K562 (cell line): ENCODE measurements around the gene RBKS. TPM values are rescaled to one million over a fixed set of nuclear protein-coding genes. Genes with fewer than 3 reads are reported as not detected.

Experiments used
- ATAC-seq: fragments of 200-7000 bp; cut with Tn5 transposase; 3 replicates; pipeline ENCODE4 v1.9.1; 2020; ENCODE audit warnings: moderate library complexity
- BruUV-seq: library from RNA; stranded (reverse); fragments of 400-500 nt; replicated peaks from 2 replicates; lab custom pipeline; 2021; lab: Mats Ljungman, UMichigan
- CTCF ChIA-PET: fragments of 300-600 bp; formaldehyde crosslinking; extraction: SDS; loops from one replicate; lab custom pipeline; 2021; ENCODE audit warnings: low intra/inter-chr PET ratio; lab: Yijun Ruan, JAX
- POLR2A ChIA-PET: fragments of 300-600, 350-650 bp; sonication (Branson Sonifier 250); formaldehyde crosslinking; extraction: SDS; loops from one replicate; lab custom pipeline; 2021; ENCODE audit warnings: antibody characterized with exemption, inconsistent platforms; lab: Yijun Ruan, JAX
- DNase-seq, 4 experiments: peaks; one replicate each; pipeline versions ENCODE4 v3.0.0 to v3.0.0-alpha.2; 2011 to 2018; ENCODE audit warnings: low spot score in 3 of 4, mixed read lengths in 3 of 4; ENCODE audit errors: extremely low read depth in 1 of 4
- FAIRE-seq: peaks from 2 replicates; lab custom pipeline; 2011; peaks lifted over from hg19 to GRCh38; lab: Jason Lieb, UNC
- H2AFZ ChIP-seq: 2 replicates; pipeline ENCODE4 v1.6.0; 2011; ENCODE audit warnings: low read depth, low read length, control low read depth, inconsistent platforms
- H3K27ac ChIP-seq: fragments of 200-600 bp; 3 replicates; pipeline ENCODE4 v1.8.0; 2011; ENCODE audit warnings: low read depth, mild to moderate bottlenecking, control low read depth, inconsistent platforms, low read length, moderate library complexity, mixed read lengths; ENCODE audit errors: extremely low read depth
- H3K27me3 ChIP-seq, 2 experiments: fragments of 300-600 bp in 1 of 2; 2 replicates in 1 of 2; 3 replicates in 1 of 2; pipeline versions ENCODE4 v1.6.0 to v1.8.0; 2011; ENCODE audit warnings: inconsistent platforms in 2 of 2, low read length in 2 of 2, mild to moderate bottlenecking in 1 of 2, mixed read lengths in 1 of 2, moderate library complexity in 1 of 2; ENCODE audit not compliant: control insufficient read depth in 2 of 2, insufficient read depth in 2 of 2
- H3K36me3 ChIP-seq: fragments of 300-600 bp; 3 replicates; pipeline ENCODE4 v1.8.0; 2011; ENCODE audit warnings: mild to moderate bottlenecking, low read length, inconsistent platforms; ENCODE audit not compliant: control insufficient read depth, insufficient read depth
- H3K4me1 ChIP-seq, 2 experiments: fragments of 200-600 bp in 1 of 2; replicated peaks in 1 of 2; 2 replicates in 1 of 2; 3 replicates in 1 of 2; pipeline versions ENCODE4 v1.5.1 to v1.8.0; 2011; ENCODE audit warnings: inconsistent platforms in 2 of 2, low read length in 2 of 2, mild to moderate bottlenecking in 1 of 2, mixed read lengths in 1 of 2, moderate library complexity in 1 of 2; ENCODE audit not compliant: control insufficient read depth in 2 of 2, insufficient read depth in 2 of 2
- H3K4me2 ChIP-seq: 2 replicates; pipeline ENCODE4 v1.6.1; 2011; ENCODE audit warnings: low read length, control low read depth, inconsistent platforms, mixed read lengths; ENCODE audit not compliant: insufficient read depth
- H3K4me3 ChIP-seq: fragments of 200-600 bp; sonication (generic), shearing (Covaris generic); 2 replicates; pipeline ENCODE4 v1.5.1; 2016; ENCODE audit warnings: control low read depth, inconsistent platforms
- H3K79me2 ChIP-seq: fragments of 200-600 bp; 3 replicates; pipeline ENCODE4 v1.8.0; 2011; ENCODE audit warnings: low read length, inconsistent platforms; ENCODE audit not compliant: control insufficient read depth, insufficient read depth
- H3K9ac ChIP-seq, 2 experiments: 2 replicates each; pipeline versions ENCODE4 v1.6.0 to v1.6.1; 2011; ENCODE audit warnings: low read depth in 2 of 2, low read length in 2 of 2, control low read depth in 1 of 2, inconsistent platforms in 1 of 2, mild to moderate bottlenecking in 1 of 2, mixed read lengths in 1 of 2; ENCODE audit not compliant: insufficient read depth in 1 of 2
- H3K9me1 ChIP-seq: one replicate; pipeline ENCODE4 v1.6.0; 2011; ENCODE audit warnings: inconsistent platforms, mild to moderate bottlenecking, low read length, moderate library complexity; ENCODE audit not compliant: control insufficient read depth, insufficient read depth
- H3K9me3 ChIP-seq: replicated peaks from 2 replicates; pipeline ENCODE4 v1.5.1; 2011; ENCODE audit warnings: low read depth, low read length, inconsistent platforms; ENCODE audit not compliant: control insufficient read depth, insufficient read depth
- H4K20me1 ChIP-seq: replicated peaks from 2 replicates; pipeline ENCODE4 v1.6.1; 2011; ENCODE audit warnings: low read length, inconsistent platforms, mixed read lengths; ENCODE audit not compliant: control insufficient read depth, insufficient read depth
- ESRRB ChIP-seq: fragments of 250-450 bp; sonication (Bioruptor Pico); IDR thresholded peaks from 2 replicates; pipeline ENCODE4 v1.5.0; 2020; ENCODE audit warnings: mild to moderate bottlenecking, moderate library complexity, borderline replicate concordance
- HNRNPL ChIP-seq: fragments of 200-400 bp; formaldehyde crosslinking; IDR thresholded peaks from 2 replicates; pipeline ENCODE4 v1.6.1; 2017; ENCODE audit warnings: low read depth, mild to moderate bottlenecking, low read length
- KLF6 ChIP-seq: fragments of 250-450 bp; sonication (Bioruptor Pico); IDR thresholded peaks from 2 replicates; pipeline ENCODE4 v1.4.0; 2020; ENCODE audit warnings: mild to moderate bottlenecking, moderate library complexity, borderline replicate concordance
- LCOR ChIP-seq: sonication (generic); formaldehyde crosslinking; IDR thresholded peaks from 2 replicates; pipeline ENCODE4 v1.8.0; 2022; ENCODE audit warnings: mild to moderate bottlenecking, missing genetic modification reagents
- MBD2 ChIP-seq: sonication (generic); IDR thresholded peaks from 2 replicates; pipeline ENCODE4 v1.6.1; 2016; ENCODE audit warnings: low read depth, borderline replicate concordance
- PHF21A ChIP-seq: fragments of 450-650 bp; IDR thresholded peaks from 2 replicates; pipeline ENCODE4 v1.6.1; 2017; ENCODE audit warnings: low read depth, borderline replicate concordance
- PHTF2 ChIP-seq: fragments of 250-450 bp; sonication (Bioruptor Pico); IDR thresholded peaks from 2 replicates; pipeline ENCODE4 v1.5.0; 2021; ENCODE audit warnings: mild to moderate bottlenecking
- RHOXF2B ChIP-seq: fragments of 250-450 bp; sonication (Bioruptor Pico); conservative IDR thresholded peaks from 2 replicates; pipeline ENCODE4 v1.5.1; 2021
- SMARCB1 ChIP-seq: IDR thresholded peaks from 2 replicates; pipeline ENCODE4 v1.6.1; 2011; ENCODE audit warnings: improper control_type of control experiment, low read depth; ENCODE audit not compliant: insufficient read length
- WGBS: fragments of 100-300 bp; shearing (Covaris generic); methylation state at CpG from one replicate; pipeline ENCODE4 v1.1.6; 2016; ENCODE audit warnings: low coverage, mixed read lengths; ENCODE audit not compliant: insufficient coverage; ENCODE audit errors: missing lambda C conversion rate; 5-methylcytosine and 5-hydroxymethylcytosine counted together
- in situ Hi-C: fragments of 300-500 bp; cut with MboI; formaldehyde crosslinking; loops from 4 replicates; pipeline ENCODE4 v1.15.0; 2018; ENCODE audit warnings: inconsistent platforms, mixed read lengths
- intact Hi-C: fragments of 100-400 bp; cut with micrococcal nuclease; formaldehyde crosslinking; loops from 2 replicates; pipeline ENCODE4 v1.14.2; 2022
- polyA plus RNA-seq, 8 experiments: library from polyadenylated mRNA; depleted of rRNA in 4 of 8; stranded (reverse) in 5 of 8; unstranded in 3 of 8; fragments of >200 nt; fragmentation: Nextera tagmentation in 2 of 8; fragmentation: Illumina TruSeq in 1 of 8; extraction: Ambion mirVana in 2 of 8; extraction: Trizol in 1 of 8; gene quantifications; 2 replicates each; pipeline versions ENCODE4 v1.2.1 to v1.2.3, GENCODE V29; 2011 to 2014; ENCODE audit warnings: inconsistent platforms in 1 of 8, missing spikeins in 1 of 8
- total RNA-seq, 7 experiments: library from RNA; depleted of rRNA in 6 of 7; stranded (reverse); fragments of >200 nt in 6 of 7; fragmentation: Illumina TruSeq in 2 of 7; extraction: Trizol in 2 of 7; gene quantifications; 2 replicates each; pipeline versions ENCODE4 v1.2.1 to v1.2.3, GENCODE V29; 2011 to 2021; ENCODE audit warnings: low replicate concordance in 1 of 7
- TF ChIP-seq, protein P1 (sequence below): fragments of 250-450 bp; sonication (Bioruptor Pico); IDR thresholded peaks from 2 replicates; pipeline ENCODE4 v1.8.0; 2021; ENCODE audit warnings: moderate library complexity, mild to moderate bottlenecking, inconsistent platforms
- TF ChIP-seq, protein P2 (sequence below): fragments of 250-450 bp; sonication (Bioruptor Pico); IDR thresholded peaks from 2 replicates; pipeline ENCODE4 v1.4.0; 2020; ENCODE audit warnings: borderline replicate concordance

RBKS gene
- total and polyA plus RNA-seq, 9 of the 15 experiments (the other 6 are each of a cell fraction or from before 2014, with no cell fraction given) = 0.06 to 0.39 (median 0.19) TPM

GRCh38 chr2:27839022-27839618, 51.1 kb downstream of the RBKS start:
- Histone ChIP-seq H4K20me1 (no peaks in the 10 kb centered on the region), H3K27me3 (peaks cover 19 to 23% of the 10 kb centered on the region in 2 experiments; a peak in 4 of 5 replicates), H3K9me1 (no peaks in the 10 kb centered on the region), H3K9ac (no peak overlapping the region), H3K36me3 (no peaks in the 10 kb centered on the region), H2AFZ (no peak overlapping the region), H3K4me2 (no peak overlapping the region), H3K27ac (no peak overlapping the region), H3K79me2 (no peaks in the 10 kb centered on the region), H3K4me1 (no peaks in the 10 kb centered on the region), H3K9me3 (no peaks in the 10 kb centered on the region), H3K4me3 (no peak overlapping the region)
- FAIRE-seq (no peak), DNase-seq (no peak), ATAC-seq (no peak)
- CTCF ChIA-PET = no interaction called here
- in situ Hi-C loops (no loop called here), intact Hi-C loops (no loop called here)
- POLR2A ChIA-PET = interaction anchor here (0.7 to 1.3 kb wide), 2 partner anchors 8 to 12 kb away, joined by 3 to 5 read pairs; no protein-coding TSS in a partner anchor
- no TSS peak for BruUV-seq
- no peak for TF ChIP-seq PHF21A
- no peak for TF ChIP-seq RHOXF2B
- no peak for TF ChIP-seq MBD2
- no peak for TF ChIP-seq SMARCB1
- TF ChIP-seq PHTF2 (CRISPR knock-in tag) = no peak
- TF ChIP-seq KLF6 (CRISPR knock-in tag) = no peak
- TF ChIP-seq, protein P1, sequence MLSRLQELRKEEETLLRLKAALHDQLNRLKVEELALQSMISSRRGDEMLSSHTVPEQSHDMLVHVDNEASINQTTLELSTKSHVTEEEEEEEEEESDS = no peak
- TF ChIP-seq, protein P2, sequence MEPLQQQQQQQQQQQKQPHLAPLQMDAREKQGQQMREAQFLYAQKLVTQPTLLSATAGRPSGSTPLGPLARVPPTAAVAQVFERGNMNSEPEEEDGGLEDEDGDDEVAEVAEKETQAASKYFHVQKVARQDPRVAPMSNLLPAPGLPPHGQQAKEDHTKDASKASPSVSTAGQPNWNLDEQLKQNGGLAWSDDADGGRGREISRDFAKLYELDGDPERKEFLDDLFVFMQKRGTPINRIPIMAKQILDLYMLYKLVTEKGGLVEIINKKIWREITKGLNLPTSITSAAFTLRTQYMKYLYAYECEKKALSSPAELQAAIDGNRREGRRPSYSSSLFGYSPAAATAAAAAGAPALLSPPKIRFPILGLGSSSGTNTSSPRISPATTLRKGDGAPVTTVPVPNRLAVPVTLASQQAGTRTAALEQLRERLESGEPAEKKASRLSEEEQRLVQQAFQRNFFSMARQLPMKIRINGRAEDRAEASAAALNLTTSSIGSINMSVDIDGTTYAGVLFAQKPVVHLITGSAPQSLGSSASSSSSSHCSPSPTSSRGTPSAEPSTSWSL (CRISPR knock-in tag) = no peak
- TF ChIP-seq HNRNPL = no peak
- TF ChIP-seq LCOR (CRISPR knock-in tag) = no peak
- TF ChIP-seq ESRRB (CRISPR knock-in tag) = no peak
- 0% methylated on average over 3 of the region's 3 CpGs for WGBS
